H1 (cell line): Measurements from ENCODE around the gene MAP3K14. TPM values are rescaled to one million over a fixed set of nuclear protein-coding genes. Genes with fewer than 3 reads are reported as not detected.

ENCODE experiments used
- CTCF ChIA-PET: fragments of 300-600 bp; sonication (Branson Sonifier 250); formaldehyde crosslinking; loops from one replicate; lab custom pipeline; 2021; ENCODE audit not compliant: partially characterized antibody; lab: Charles Lee
- POLR2A ChIA-PET: fragments of 300-600 bp; sonication (Branson Sonifier 250); formaldehyde crosslinking; loops from one replicate; lab custom pipeline; 2021; ENCODE audit warnings: inconsistent platforms; ENCODE audit not compliant: partially characterized antibody; lab: Charles Lee
- DNase-seq, 2 experiments: peaks; one replicate each; pipeline versions ENCODE4 v3.0.0 to v3.0.0-alpha.2; 2010 to 2022; ENCODE audit warnings: low spot score in 2 of 2, low read depth in 1 of 2, mixed read lengths in 1 of 2
- FAIRE-seq: peaks from 2 replicates; lab custom pipeline; 2011; peaks lifted over from hg19 to GRCh38; lab: Jason Lieb, UNC
- H2AFZ ChIP-seq: 2 replicates; pipeline ENCODE4 v1.8.1; 2012; ENCODE audit warnings: low read length, inconsistent platforms
- H2AK5ac ChIP-seq: 2 replicates; pipeline ENCODE4 v1.6.1; 2013; ENCODE audit warnings: low read depth, low read length
- H2BK120ac ChIP-seq: replicated peaks from 2 replicates; pipeline ENCODE3; 2013; ENCODE audit warnings: low read depth, low read length, inconsistent platforms
- H2BK12ac ChIP-seq: 2 replicates; pipeline ENCODE4 v1.6.1; 2013; ENCODE audit warnings: low read depth, low read length
- H2BK15ac ChIP-seq: 2 replicates; pipeline ENCODE4 v1.6.1; 2013; ENCODE audit warnings: low read length
- H2BK20ac ChIP-seq: 2 replicates; pipeline ENCODE4 v1.6.1; 2013; ENCODE audit warnings: low read length
- H2BK5ac ChIP-seq: 2 replicates; pipeline ENCODE4 v1.6.1; 2013; ENCODE audit warnings: low read depth, low read length
- H3K14ac ChIP-seq: 2 replicates; pipeline ENCODE4 v1.6.1; 2013; ENCODE audit warnings: inconsistent platforms; ENCODE audit not compliant: insufficient read length
- H3K18ac ChIP-seq: 2 replicates; pipeline ENCODE4 v1.6.1; 2013; ENCODE audit warnings: low read length; ENCODE audit errors: extremely low read depth
- H3K23ac ChIP-seq: 2 replicates; pipeline ENCODE4 v1.6.1; 2013; ENCODE audit warnings: inconsistent platforms; ENCODE audit not compliant: insufficient read length
- H3K23me2 ChIP-seq: 2 replicates; pipeline ENCODE4 v1.6.1; 2013; ENCODE audit warnings: low read depth, low read length
- H3K27ac ChIP-seq: 2 replicates; pipeline ENCODE4 v1.6.1; 2011; ENCODE audit warnings: low read depth, low read length, inconsistent platforms
- H3K27me3 ChIP-seq, 4 experiments: replicated peaks in 1 of 4; 1 replicate in 1 of 4; 2 replicates in 3 of 4; pipeline versions ENCODE4 v1.6.1 to v1.8.1; 2011 to 2013; ENCODE audit warnings: low read length in 3 of 4, mild to moderate bottlenecking in 3 of 4, inconsistent platforms in 2 of 4, mixed read lengths in 2 of 4, moderate library complexity in 1 of 4; ENCODE audit not compliant: control insufficient read depth in 3 of 4, insufficient read depth in 3 of 4; ENCODE audit errors: extremely low read depth in 1 of 4
- H3K36me3 ChIP-seq, 4 experiments: 2 replicates each; pipeline versions ENCODE4 v1.6.1 to v1.8.1; 2011 to 2013; ENCODE audit warnings: mild to moderate bottlenecking in 4 of 4, low read length in 3 of 4, moderate library complexity in 2 of 4, control low read depth in 1 of 4, inconsistent platforms in 1 of 4; ENCODE audit not compliant: insufficient read depth in 4 of 4, control insufficient read depth in 2 of 4
- H3K4ac ChIP-seq: replicated peaks from 2 replicates; pipeline ENCODE3; 2013; ENCODE audit warnings: low read length, low read depth, mixed read lengths, inconsistent platforms; ENCODE audit not compliant: insufficient read length
- H3K4me1 ChIP-seq, 4 experiments: replicated peaks in 1 of 4; 1 replicate in 1 of 4; 2 replicates in 3 of 4; pipeline versions ENCODE4 v1.6.1 to v1.8.1; 2011 to 2013; ENCODE audit warnings: low read length in 3 of 4, inconsistent platforms in 2 of 4, mixed read lengths in 1 of 4; ENCODE audit not compliant: insufficient read depth in 4 of 4, control insufficient read depth in 3 of 4
- H3K4me2 ChIP-seq, 2 experiments: 2 replicates each; pipeline versions ENCODE4 v1.6.1 to v1.8.1; 2011 to 2013; ENCODE audit warnings: low read depth in 2 of 2, low read length in 2 of 2, control low read depth in 1 of 2, inconsistent platforms in 1 of 2, mild to moderate bottlenecking in 1 of 2; ENCODE audit not compliant: insufficient read depth in 1 of 2
- H3K4me3 ChIP-seq, 4 experiments: fragments of 200-600, 300-600 bp in 1 of 4; sonication (generic), shearing (Covaris generic), sonication (Bioruptor Twin) in 1 of 4; 2 replicates each; pipeline versions ENCODE4 v1.5.1 to v1.8.1; 2011 to 2016; ENCODE audit warnings: low read length in 4 of 4, low read depth in 3 of 4, control low read depth in 2 of 4, inconsistent platforms in 2 of 4, mild to moderate bottlenecking in 2 of 4, mixed read lengths in 1 of 4, moderate library complexity in 1 of 4; ENCODE audit not compliant: insufficient read depth in 2 of 4; ENCODE audit errors: extremely low read depth in 1 of 4
- H3K56ac ChIP-seq: replicated peaks from 2 replicates; pipeline ENCODE3; 2013; ENCODE audit warnings: low read depth, mild to moderate bottlenecking, mixed read lengths, low read length, inconsistent platforms; ENCODE audit not compliant: insufficient read length
- H3K79me1 ChIP-seq: 2 replicates; pipeline ENCODE4 v1.6.1; 2013; ENCODE audit warnings: low read depth, low read length, control low read depth
- H3K79me2 ChIP-seq, 2 experiments: 2 replicates each; pipeline versions ENCODE4 v1.6.1 to v1.8.1; 2012 to 2013; ENCODE audit warnings: low read length in 2 of 2, mild to moderate bottlenecking in 2 of 2, inconsistent platforms in 1 of 2; ENCODE audit not compliant: insufficient read depth in 2 of 2, control insufficient read depth in 1 of 2
- H3K9ac ChIP-seq, 4 experiments: replicated peaks in 1 of 4; 1 replicate in 1 of 4; 2 replicates in 3 of 4; pipeline versions ENCODE4 v1.6.1 to v1.8.1; 2011 to 2013; ENCODE audit warnings: low read depth in 3 of 4, low read length in 3 of 4, control low read depth in 2 of 4, mild to moderate bottlenecking in 2 of 4, moderate library complexity in 2 of 4, inconsistent platforms in 1 of 4; ENCODE audit errors: extremely low read depth in 1 of 4
- H3K9me3 ChIP-seq, 2 experiments: 2 replicates each; pipeline versions ENCODE4 v1.6.1 to v1.8.1; 2012 to 2013; ENCODE audit warnings: mild to moderate bottlenecking in 2 of 2, moderate library complexity in 2 of 2, control low read depth in 1 of 2, inconsistent platforms in 1 of 2, low read depth in 1 of 2, low read length in 1 of 2, mixed read lengths in 1 of 2; ENCODE audit not compliant: insufficient read depth in 2 of 2
- H4K20me1 ChIP-seq, 2 experiments: replicated peaks in 1 of 2; 2 replicates each; pipeline versions ENCODE3 to v1.8.1; 2011 to 2013; ENCODE audit warnings: inconsistent platforms in 2 of 2, low read length in 2 of 2, mild to moderate bottlenecking in 1 of 2; ENCODE audit not compliant: insufficient read depth in 2 of 2, control insufficient read depth in 1 of 2
- H4K5ac ChIP-seq: 2 replicates; pipeline ENCODE4 v1.6.1; 2013; ENCODE audit warnings: low read length, low read depth, mixed read lengths, inconsistent platforms; ENCODE audit not compliant: insufficient read length
- H4K8ac ChIP-seq: 2 replicates; pipeline ENCODE4 v1.8.0; 2013; ENCODE audit warnings: mild to moderate bottlenecking, moderate library complexity, low read length, inconsistent platforms; ENCODE audit not compliant: insufficient read depth; ENCODE audit errors: extremely low read depth
- H4K91ac ChIP-seq: replicated peaks from 2 replicates; pipeline ENCODE3; 2013; ENCODE audit warnings: low read length, mixed read lengths, inconsistent platforms; ENCODE audit not compliant: insufficient read length
- BRCA1 ChIP-seq: IDR thresholded peaks from 2 replicates; pipeline ENCODE4 v1.6.1; 2012; ENCODE audit warnings: low read depth, low read length, improper control_type of control experiment
- EP300 ChIP-seq, 2 experiments: IDR thresholded peaks; 1 replicate in 1 of 2; 2 replicates in 1 of 2; pipeline ENCODE4 v1.6.1; 2011 to 2012; ENCODE audit warnings: low read depth in 2 of 2, low read length in 2 of 2, mild to moderate bottlenecking in 2 of 2, borderline replicate concordance in 1 of 2, inconsistent platforms in 1 of 2, moderate library complexity in 1 of 2
- KDM1A ChIP-seq: fragments of 200-600, 300-600 bp; sonication (generic); IDR thresholded peaks from 2 replicates; pipeline ENCODE4 v1.7.1; 2016; ENCODE audit warnings: mild to moderate bottlenecking, low read length, borderline replicate concordance
- RXRA ChIP-seq: IDR thresholded peaks from 2 replicates; pipeline ENCODE4 v1.6.1; 2011; ENCODE audit warnings: low read depth, mild to moderate bottlenecking, low read length, moderate library complexity; ENCODE audit not compliant: insufficient read depth
- SRF ChIP-seq: IDR thresholded peaks from 2 replicates; pipeline ENCODE4 v1.6.1; 2011; ENCODE audit warnings: mild to moderate bottlenecking, low read depth, low read length, moderate library complexity
- WGBS, 2 experiments: shearing (Covaris generic) in 1 of 2; methylation state at CpG; one replicate each; pipeline versions ENCODE4 v1.1.6 to v1.1.7; 2013 to 2015; ENCODE audit warnings: low lambda C conversion rate in 2 of 2, mixed read lengths in 2 of 2, inconsistent platforms in 1 of 2, low coverage in 1 of 2, missing lambda C conversion rate in 1 of 2; ENCODE audit not compliant: insufficient replicate concordance in 2 of 2, insufficient coverage in 1 of 2, insufficient read length in 1 of 2; ENCODE audit errors: extremely low coverage in 1 of 2, missing lambda C conversion rate in 1 of 2; 5-methylcytosine and 5-hydroxymethylcytosine counted together
- polyA plus RNA-seq, 7 experiments: library from polyadenylated mRNA; depleted of rRNA in 3 of 7; stranded (reverse) in 5 of 7; unstranded in 2 of 7; fragments of >200 nt in 5 of 7; fragments of 200-250 nt in 2 of 7; gene quantifications; 1 replicate in 5 of 7; 2 replicates in 1 of 7; 4 replicates in 1 of 7; pipeline versions ENCODE4 v1.2.1 to v1.2.3, GENCODE V29; 2011 to 2013; ENCODE audit warnings: missing spikeins in 2 of 7, mixed read lengths in 2 of 7
- total RNA-seq: library from RNA; stranded (reverse); fragmentation: NEBNext Ultra II Directional; extraction: Animal tissue kit (Norgen Biotek cat#: 25700); gene quantifications from 2 replicates; pipeline ENCODE4 v1.2.1, GENCODE V29; 2021

Gene MAP3K14
- total and polyA plus RNA-seq, 2 of the 8 experiments (the other 6 are each of a cell fraction or from before 2014, with no cell fraction given): 5.2 to 6.1 TPM

DNA sequence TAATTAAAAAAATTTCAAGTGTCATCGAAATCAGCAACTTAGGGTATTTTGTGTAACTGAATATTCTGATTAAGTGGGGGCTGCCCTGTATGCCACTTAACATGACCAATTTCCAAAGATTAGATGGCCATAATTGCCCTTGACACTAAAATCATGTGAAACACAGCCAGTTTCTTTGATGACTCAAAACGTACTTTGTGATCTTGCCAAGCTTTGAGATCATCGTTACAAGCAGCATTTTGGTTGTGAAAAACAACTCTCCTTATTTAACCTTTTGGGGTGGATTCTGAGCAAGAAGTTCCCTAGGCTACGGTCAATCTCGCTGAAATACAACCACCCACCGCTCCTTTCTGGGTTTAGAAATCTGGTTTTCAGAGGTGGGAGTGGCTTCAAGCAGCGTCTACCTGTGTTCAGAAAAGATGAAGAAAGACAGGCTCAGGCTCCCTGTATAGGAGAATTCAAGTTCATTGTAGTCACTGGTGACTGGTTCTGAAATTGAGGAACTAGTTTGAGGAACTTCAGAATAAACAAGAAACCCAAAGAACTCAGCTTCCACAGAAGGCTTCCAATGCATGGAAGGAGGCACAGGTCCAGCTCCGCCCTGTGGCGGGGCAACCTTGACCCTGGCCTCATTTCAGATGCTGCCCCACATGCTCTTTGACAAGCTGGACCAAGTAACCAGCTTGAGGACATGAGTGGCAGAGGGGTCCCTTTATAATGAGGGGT lies 9.4 kb downstream of the MAP3K14 start:
- DNase-seq: no peak
- no peak for FAIRE-seq

More for the DNA sequence above, 9.4 kb downstream of the MAP3K14 start:
- Histone ChIP-seq H3K27ac (no peak overlapping the region), H4K20me1 (peaks cover 1 to 4% of the 10 kb centered on the region in 2 experiments), H2AFZ (no peak overlapping the region), H2BK20ac (no peak overlapping the region), H3K27me3 (no peaks in the 10 kb centered on the region; a peak in 1 of 7 replicates), H4K8ac (no peak overlapping the region), H3K4me3 (no peak overlapping the region), H3K9me3 (no peaks in the 10 kb centered on the region), H3K79me2 (peaks cover 3 to 36% of the 10 kb centered on the region in 2 experiments; a peak in 3 of 4 replicates), H3K4me2 (no peak overlapping the region), H4K5ac (no peak overlapping the region), H2AK5ac (no peak overlapping the region), H3K23me2 (no peaks in the 10 kb centered on the region), H4K91ac (no peak overlapping the region), H3K14ac (no peak overlapping the region), H3K9ac (no peak overlapping the region), H2BK120ac (no peak overlapping the region), H3K79me1 (peaks cover 3% of the 10 kb centered on the region; the same call in 1 of the 2 replicates), H3K18ac (no peak overlapping the region), H3K4ac (no peak overlapping the region), H3K36me3 (no peaks in the 10 kb centered on the region), H2BK12ac (no peak overlapping the region), H2BK15ac (no peak overlapping the region), H3K4me1 (peaks cover 0 to 3% (median 2%) of the 10 kb centered on the region in 4 experiments), H2BK5ac (no peak overlapping the region), H3K56ac (no peak overlapping the region), H3K23ac (no peak overlapping the region)
- WGBS, 2 experiments: 89% methylated on average over 9 of the region's 9 CpGs; no CpG with 5 or more reads in 1 of the 2 experiments
- no peak for TF ChIP-seq EP300 (IDR thresholded peaks at IDR 0.05; ENCODE audit: borderline replicate concordance in 1 of 2, low read depth in 2 of 2, low read length in 2 of 2)
- no peak for TF ChIP-seq RXRA
- TF ChIP-seq KDM1A: no peak
- no peak for TF ChIP-seq SRF
- no peak for TF ChIP-seq BRCA1
- POLR2A ChIA-PET: interaction anchor here (0.9 kb wide), 1 partner anchor 158 kb away, joined by 5 read pairs; no protein-coding TSS in a partner anchor
- CTCF ChIA-PET: interaction anchor here (0.6 to 5.3 kb wide), 12 partner anchors 9 to 81 kb away, joined by 3 to 23 read pairs (median 5); no protein-coding TSS in a partner anchor
